ENCODE results near the gene SS18L1.
"Not testable (repeated sequence)": the region's sequence is repeated elsewhere in the genome, so short reads cannot be mapped to it uniquely, and the experiment has no call there.

SS18L1 gene

GRCh38 chr20:62138912-62139311 lies 4.7 kb upstream of the SS18L1 start:
- DNase-seq = no peak

GRCh38 chr20:62139636-62140035 lies 3.9 kb upstream of the SS18L1 start:
- no peak for DNase-seq

- DNase-seq = no peak
Observed at GRCh38 chr20:62141043-62141396, 2.5 kb upstream of the SS18L1 start.

GRCh38 chr20:62141397-62142251 lies 1.9 kb upstream of the SS18L1 start:
- DNase-seq = peak; percentile 10

- no peak for DNase-seq
Observed at GRCh38 chr20:62142252-62143080, 1.1 kb upstream of the SS18L1 start.

- DNase-seq = no peak
Observed at GRCh38 chr20:62143957-62144825, 622 bp downstream of the SS18L1 start.

GRCh38 chr20:62145688-62146018 lies 2.1 kb downstream of the SS18L1 start:
- no peak for DNase-seq

- no peak for DNase-seq
Observed at GRCh38 chr20:62146019-62146755, 2.6 kb downstream of the SS18L1 start.

- DNase-seq = no peak
Observed at GRCh38 chr20:62147125-62147524, 3.6 kb downstream of the SS18L1 start.

- DNase-seq = no peak
Observed at GRCh38 chr20:62147528-62147927, 4.0 kb downstream of the SS18L1 start.

- DNase-seq = not testable (repeated sequence)
Observed at GRCh38 chr20:62148383-62148782, 4.8 kb downstream of the SS18L1 start.

GRCh38 chr20:62148908-62149314 lies 5.3 kb downstream of the SS18L1 start:
- DNase-seq = no peak

GRCh38 chr20:62149532-62150309 lies 6.2 kb downstream of the SS18L1 start:
- no peak for DNase-seq

- DNase-seq = no peak
Observed at GRCh38 chr20:62150310-62150575, 6.7 kb downstream of the SS18L1 start.

- DNase-seq = no peak
Observed at GRCh38 chr20:62151225-62151624, 7.7 kb downstream of the SS18L1 start.

- DNase-seq = no peak
Observed at GRCh38 chr20:62151835-62152364, 8.3 kb downstream of the SS18L1 start.

- no peak for DNase-seq
Observed at GRCh38 chr20:62155428-62156253, 12.1 kb downstream of the SS18L1 start.

- DNase-seq = no peak
Observed at GRCh38 chr20:62156254-62156556, 12.6 kb downstream of the SS18L1 start.

GRCh38 chr20:62156592-62157386 lies 13.2 kb downstream of the SS18L1 start:
- DNase-seq = no peak
